Colonic mucosa (tissue), 4 donors: ENCODE data around the gene CACNA2D4. TPM values are rescaled to one million over a fixed set of nuclear protein-coding genes. Genes with fewer than 3 reads are reported as not detected.

Experiments
- DNase-seq: peaks from one replicate; pipeline ENCODE4 v3.0.0-alpha.2; 2020
- H3K27ac ChIP-seq: fragments of 200-600 bp; one replicate; pipeline ENCODE4 v1.8.0; 2021
- H3K27me3 ChIP-seq: fragments of 200-600 bp; one replicate; pipeline ENCODE4 v1.8.0; 2021
- H3K36me3 ChIP-seq: fragments of 200-600 bp; one replicate; pipeline ENCODE4 v1.8.0; 2021
- H3K4me1 ChIP-seq: fragments of 200-600 bp; one replicate; pipeline ENCODE4 v1.8.0; 2021; ENCODE audit warnings: mild to moderate bottlenecking
- H3K4me3 ChIP-seq: fragments of 200-600 bp; one replicate; pipeline ENCODE4 v1.8.0; 2021
- H3K9ac ChIP-seq, 2 donors: one replicate each; pipeline ENCODE4 v1.7.0; 2013; ENCODE audit warnings: control low read depth in 2 of 2, low read depth in 2 of 2, low read length in 2 of 2
- H3K9me3 ChIP-seq: fragments of 200-600 bp; one replicate; pipeline ENCODE4 v1.8.0; 2021
- CTCF ChIP-seq: fragments of 200-600 bp; IDR thresholded peaks from one replicate; pipeline ENCODE4 v1.8.0; 2022; ENCODE audit warnings: antibody characterized with exemption, mild to moderate bottlenecking
- intact Hi-C: fragments of 100-400 bp; cut with DNase I; formaldehyde crosslinking; loops from one replicate; pipeline ENCODE4 v1.14.1; 2022
- total RNA-seq, 2 donors: library from RNA; stranded (reverse); fragmentation: NEBNext Ultra II Directional in 1 of 2; extraction: Animal tissue kit (Norgen Biotek cat#: 25700) in 1 of 2; gene quantifications; one replicate each; pipeline ENCODE4 v1.2.1, GENCODE V29; 2021
- donor health status: healthy.
- donor health status: DM: no; HTN: no; CAD: no.
- donor health status: DM: no; HTN: no; CAD: no.

The CACNA2D4 gene
- total RNA-seq, 2 donors from 2014 or later = 3.3 to 3.7 TPM

GRCh38 chr12:1864456-1864855, 54.0 kb downstream of the CACNA2D4 start:
- no peaks in the 10 kb centered on the region for H3K4me1 ChIP-seq
- intact Hi-C loops = no loop called here
- no peak for TF ChIP-seq CTCF

GRCh38 chr12:1863823-1864222, 54.6 kb downstream of the CACNA2D4 start:
- H3K9ac ChIP-seq = no peak overlapping the region
- intact Hi-C loops = no loop called here
- no peak overlapping the region for H3K27ac ChIP-seq
- DNase-seq = no peak
- TF ChIP-seq CTCF = no peak
- H3K4me1 ChIP-seq = no peaks in the 10 kb centered on the region
- H3K9me3 ChIP-seq = no peaks in the 10 kb centered on the region
- no peaks in the 10 kb centered on the region for H3K27me3 ChIP-seq
- H3K4me3 ChIP-seq = no peak overlapping the region
- H3K36me3 ChIP-seq = no peaks in the 10 kb centered on the region

More at GRCh38 chr12:1864456-1864855, 54.0 kb downstream of the CACNA2D4 start:
- Histone ChIP-seq H3K9me3 (no peaks in the 10 kb centered on the region), H3K9ac (no peak overlapping the region), H3K36me3 (no peaks in the 10 kb centered on the region), H3K27me3 (no peaks in the 10 kb centered on the region), H3K27ac (no peak overlapping the region), H3K4me3 (no peak overlapping the region)
- DNase-seq = no peak

GRCh38 chr12:1862973-1863372, 55.5 kb downstream of the CACNA2D4 start:
- DNase-seq = no peak
- H3K9ac ChIP-seq = no peak overlapping the region
- no peaks in the 10 kb centered on the region for H3K4me1 ChIP-seq
- no peaks in the 10 kb centered on the region for H3K36me3 ChIP-seq
- no peaks in the 10 kb centered on the region for H3K9me3 ChIP-seq
- H3K27me3 ChIP-seq = no peaks in the 10 kb centered on the region
- no peak for TF ChIP-seq CTCF
- intact Hi-C loops = no loop called here
- H3K27ac ChIP-seq = no peak overlapping the region
- no peak overlapping the region for H3K4me3 ChIP-seq

GRCh38 chr12:1859643-1860042, 58.8 kb downstream of the CACNA2D4 start:
- no peak for TF ChIP-seq CTCF
- no peaks in the 10 kb centered on the region for H3K27me3 ChIP-seq
- no peak overlapping the region for H3K27ac ChIP-seq
- no peaks in the 10 kb centered on the region for H3K4me1 ChIP-seq
- H3K4me3 ChIP-seq = no peak overlapping the region
- intact Hi-C loops = no loop called here
- H3K36me3 ChIP-seq = no peaks in the 10 kb centered on the region
- DNase-seq = no peak
- no peaks in the 10 kb centered on the region for H3K9me3 ChIP-seq
- H3K9ac ChIP-seq = no peak overlapping the region

- Histone ChIP-seq H3K27me3 (no peaks in the 10 kb centered on the region), H3K4me1 (no peaks in the 10 kb centered on the region), H3K27ac (no peak overlapping the region), H3K9me3 (no peaks in the 10 kb centered on the region), H3K36me3 (no peaks in the 10 kb centered on the region), H3K4me3 (no peak overlapping the region), H3K9ac (no peak overlapping the region)
- intact Hi-C loops = no loop called here
- no peak for TF ChIP-seq CTCF
- no peak for DNase-seq
Measured at GRCh38 chr12:1858456-1858855, 60.0 kb downstream of the CACNA2D4 start.

GRCh38 chr12:1857821-1858220, 60.6 kb downstream of the CACNA2D4 start:
- no peak overlapping the region for H3K9ac ChIP-seq
- TF ChIP-seq CTCF = no peak
- no peak overlapping the region for H3K4me3 ChIP-seq
- intact Hi-C loops = no loop called here
- no peaks in the 10 kb centered on the region for H3K9me3 ChIP-seq
- no peak for DNase-seq
- H3K27ac ChIP-seq = no peak overlapping the region
- no peaks in the 10 kb centered on the region for H3K4me1 ChIP-seq
- H3K36me3 ChIP-seq = no peaks in the 10 kb centered on the region
- no peaks in the 10 kb centered on the region for H3K27me3 ChIP-seq
